ENCODE data around the gene PSD4.

GRCh38 chr2:113195923-113196501 lies 22.2 kb downstream of the PSD4 start:
- TF ChIP-seq NKRF (conservative IDR thresholded peaks at IDR 0.05): no peak
- no peak for TF ChIP-seq RELA (IDR thresholded peaks at IDR 0.05; ENCODE audit: borderline replicate concordance, partially characterized antibody)
- TF ChIP-seq POLR2A (IDR thresholded peaks at IDR 0.05; ENCODE audit: low read depth, low read length): peak; percentile 50; the same call in 1 of the 2 replicates
- TF ChIP-seq, protein P1, sequence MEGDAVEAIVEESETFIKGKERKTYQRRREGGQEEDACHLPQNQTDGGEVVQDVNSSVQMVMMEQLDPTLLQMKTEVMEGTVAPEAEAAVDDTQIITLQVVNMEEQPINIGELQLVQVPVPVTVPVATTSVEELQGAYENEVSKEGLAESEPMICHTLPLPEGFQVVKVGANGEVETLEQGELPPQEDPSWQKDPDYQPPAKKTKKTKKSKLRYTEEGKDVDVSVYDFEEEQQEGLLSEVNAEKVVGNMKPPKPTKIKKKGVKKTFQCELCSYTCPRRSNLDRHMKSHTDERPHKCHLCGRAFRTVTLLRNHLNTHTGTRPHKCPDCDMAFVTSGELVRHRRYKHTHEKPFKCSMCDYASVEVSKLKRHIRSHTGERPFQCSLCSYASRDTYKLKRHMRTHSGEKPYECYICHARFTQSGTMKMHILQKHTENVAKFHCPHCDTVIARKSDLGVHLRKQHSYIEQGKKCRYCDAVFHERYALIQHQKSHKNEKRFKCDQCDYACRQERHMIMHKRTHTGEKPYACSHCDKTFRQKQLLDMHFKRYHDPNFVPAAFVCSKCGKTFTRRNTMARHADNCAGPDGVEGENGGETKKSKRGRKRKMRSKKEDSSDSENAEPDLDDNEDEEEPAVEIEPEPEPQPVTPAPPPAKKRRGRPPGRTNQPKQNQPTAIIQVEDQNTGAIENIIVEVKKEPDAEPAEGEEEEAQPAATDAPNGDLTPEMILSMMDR (IDR thresholded peaks at IDR 0.05 in 2 of 3, conservative IDR thresholded peaks at IDR 0.05 in 1 of 3; ENCODE audit: control insufficient read depth in 2 of 3, extremely low read depth in 1 of 3, insufficient read depth in 1 of 3, low read depth in 3 of 3, low read length in 3 of 3): no peak
- TF ChIP-seq TAF1 (IDR thresholded peaks at IDR 0.05; ENCODE audit: borderline replicate concordance, low read depth, low read length): no peak
- no peak for TF ChIP-seq JUNB (IDR thresholded peaks at IDR 0.05)

Data from GM12878 (cell line).